IPS-NIHi7 (cell line): ENCODE results near the gene MLXIP.
"Not testable (repeated sequence)": the region's sequence is repeated elsewhere in the genome, so short reads cannot be mapped to it uniquely, and the experiment has no call there.

Source experiments
- DNase-seq: peaks from one replicate; pipeline ENCODE4 v3.0.0; 2012; ENCODE audit warnings: mixed read lengths; ENCODE audit errors: extremely low spot score

The MLXIP gene

DNA sequence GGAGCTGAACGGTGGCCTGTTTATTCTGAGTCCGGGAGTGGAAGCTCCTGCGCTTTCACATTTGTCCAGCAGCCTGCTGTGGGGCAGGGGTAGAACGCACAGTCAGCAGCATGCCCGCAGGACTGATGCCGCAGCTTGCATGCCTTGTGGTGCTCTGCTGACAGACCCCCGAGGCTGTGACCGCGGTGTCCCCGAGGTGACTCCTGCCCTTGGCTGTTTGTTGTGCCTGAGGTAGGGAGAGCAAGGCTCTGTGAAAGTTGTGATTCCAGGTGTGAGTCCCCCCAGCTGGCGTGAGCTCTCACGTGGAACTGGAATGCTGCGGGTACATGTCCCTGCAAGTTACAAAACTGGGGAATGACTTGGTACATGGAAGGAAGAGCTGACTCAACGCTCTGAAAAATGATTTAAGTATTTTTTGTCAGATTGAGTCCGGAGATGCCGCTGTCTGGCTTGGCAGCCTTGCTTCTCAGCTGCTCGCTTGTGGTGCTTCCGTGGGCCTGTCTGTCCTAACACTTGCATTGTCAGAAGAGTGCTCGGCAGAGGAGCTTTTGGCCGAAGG is 18.1 kb downstream of the MLXIP start:
- no peak for DNase-seq

DNA sequence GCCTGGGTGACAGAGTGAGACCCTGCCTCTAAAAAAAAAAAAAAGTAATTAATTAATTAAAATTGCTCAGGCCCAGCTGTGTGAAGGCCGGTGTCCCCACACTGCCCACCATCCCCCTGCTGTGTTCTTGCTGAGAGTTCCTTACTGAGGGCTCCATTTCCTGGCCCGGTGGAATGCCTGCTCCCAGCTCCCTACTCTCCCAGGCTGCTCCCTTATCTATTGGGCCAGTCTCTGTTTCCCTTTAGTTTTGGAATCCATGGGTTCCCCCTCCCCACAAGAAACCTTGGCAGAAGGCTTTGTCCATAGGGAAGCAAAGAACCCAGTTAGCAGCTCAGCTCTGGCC is 19.0 kb downstream of the MLXIP start:
- DNase-seq = no peak

- DNase-seq = peak; percentile 52
These were observed 19.6 kb downstream of the MLXIP start for GRCh38 chr12:122097927-122098756.

GRCh38 chr12:122099280-122099749 is 20.8 kb downstream of the MLXIP start:
- DNase-seq = no peak

DNA sequence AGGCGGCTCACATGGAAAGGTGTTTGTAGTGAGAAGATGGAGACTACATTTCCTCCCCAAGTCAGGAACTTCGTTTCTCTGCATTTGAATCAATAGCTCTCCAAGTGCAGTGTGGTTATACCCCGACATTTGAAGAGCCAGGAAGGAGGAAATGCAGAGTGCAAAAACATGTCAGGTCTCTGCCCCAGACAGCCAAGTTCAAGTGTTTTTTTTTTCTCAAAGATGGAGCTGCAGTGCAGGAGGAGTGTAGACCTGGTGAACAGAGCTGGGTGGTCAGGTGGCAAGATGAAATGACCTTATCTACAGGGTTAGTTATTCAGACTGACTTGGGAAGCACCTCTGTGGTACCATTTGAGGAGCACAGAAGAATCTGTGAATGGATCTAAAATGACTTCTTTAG is 21.3 kb downstream of the MLXIP start:
- no peak for DNase-seq

GRCh38 chr12:122100568-122100967 is 22.0 kb downstream of the MLXIP start:
- no peak for DNase-seq

- no peak for DNase-seq
These were observed 23.8 kb downstream of the MLXIP start for GRCh38 chr12:122102331-122102730.

DNA sequence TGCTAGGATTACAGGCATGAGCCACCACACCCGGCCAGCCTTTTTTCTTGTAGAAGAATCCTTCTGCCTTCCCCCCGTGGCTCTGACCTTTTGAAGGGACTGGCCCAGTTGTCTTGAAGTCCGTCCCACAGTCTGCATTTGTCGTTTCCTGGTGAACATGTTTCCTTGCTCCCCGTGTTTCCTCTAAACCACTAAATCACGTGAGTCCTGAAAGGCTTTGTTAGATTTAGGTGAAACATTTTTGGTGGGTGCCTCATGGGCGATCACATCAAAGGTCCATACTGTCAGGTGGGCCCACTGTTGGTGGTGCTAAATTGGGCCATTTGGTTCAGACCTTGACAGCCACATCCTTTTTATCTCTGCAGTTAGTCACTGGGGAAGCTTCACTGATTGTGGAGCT is 26.3 kb downstream of the MLXIP start:
- no peak for DNase-seq

DNA sequence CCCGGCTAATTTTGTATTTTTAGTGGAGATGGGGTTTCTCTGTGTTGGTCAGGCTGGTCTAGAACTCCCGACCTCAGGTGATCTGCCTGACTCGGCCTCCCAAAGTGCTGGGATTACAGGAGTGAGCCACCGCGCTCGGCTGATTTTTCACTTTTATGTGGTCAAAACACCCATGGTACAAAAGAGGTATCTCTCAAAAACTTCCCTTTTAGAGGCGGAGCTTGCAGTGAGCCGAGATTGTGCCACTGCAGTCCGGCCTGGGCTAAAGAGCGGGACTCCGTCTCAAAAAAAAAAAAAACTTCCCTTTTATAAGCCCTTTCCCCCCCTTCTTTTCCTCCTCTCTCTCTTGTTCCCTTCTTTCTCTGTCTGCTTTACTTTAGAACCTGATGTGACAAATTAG is 26.9 kb downstream of the MLXIP start:
- not testable (repeated sequence) for DNase-seq

GRCh38 chr12:122106843-122107242 is 28.3 kb downstream of the MLXIP start:
- DNase-seq = no peak

DNA sequence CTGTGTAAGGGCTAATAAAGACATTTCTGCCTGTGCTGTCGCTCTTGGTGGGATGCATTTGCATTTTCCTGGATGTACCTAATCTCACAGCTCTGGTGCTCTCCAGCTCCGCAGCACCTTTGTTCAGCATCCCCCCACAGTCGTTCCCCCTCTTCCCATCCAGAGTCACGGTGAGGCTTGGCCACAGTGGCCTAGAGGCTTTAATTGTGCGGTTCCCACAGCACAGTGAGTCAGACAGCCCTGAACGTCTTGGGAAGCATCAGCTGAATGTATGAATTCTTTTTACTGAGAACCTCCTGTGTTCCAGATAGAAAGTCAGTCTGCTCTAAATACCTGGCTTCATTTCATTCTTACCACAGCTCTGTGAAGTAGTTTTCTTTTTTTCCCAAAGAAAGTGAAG is 28.7 kb downstream of the MLXIP start:
- DNase-seq = no peak

DNA sequence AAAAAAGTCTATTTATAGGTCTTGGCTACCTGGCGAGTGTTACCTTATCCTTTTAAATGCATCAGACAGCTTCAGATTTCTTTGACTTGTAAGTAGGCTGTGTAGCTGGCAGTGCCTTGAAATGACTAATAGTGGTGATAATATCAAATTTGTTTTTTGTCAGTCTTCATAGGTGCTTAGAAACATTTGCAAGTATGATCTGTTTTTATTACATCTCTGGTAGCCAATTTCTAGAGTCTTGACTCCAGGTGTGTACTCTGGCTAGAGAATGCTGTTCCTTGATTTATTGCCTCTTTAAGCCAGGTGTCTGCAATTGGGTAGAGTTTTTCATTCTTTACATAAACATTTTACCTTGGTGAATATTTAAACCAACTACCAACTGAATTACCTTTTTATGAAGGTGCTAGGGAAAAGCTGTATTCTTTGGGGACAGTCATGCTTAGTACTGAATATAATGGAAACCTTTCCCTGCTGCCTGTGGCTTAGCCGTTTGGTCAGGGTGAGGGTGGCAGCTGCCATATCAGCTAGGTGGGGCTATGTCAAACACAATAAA is 32.6 kb downstream of the MLXIP start:
- no peak for DNase-seq

GRCh38 chr12:122116707-122117535 is 38.4 kb downstream of the MLXIP start:
- DNase-seq = no peak

- DNase-seq = no peak
These were observed 39.4 kb downstream of the MLXIP start for GRCh38 chr12:122117979-122118378.

DNA sequence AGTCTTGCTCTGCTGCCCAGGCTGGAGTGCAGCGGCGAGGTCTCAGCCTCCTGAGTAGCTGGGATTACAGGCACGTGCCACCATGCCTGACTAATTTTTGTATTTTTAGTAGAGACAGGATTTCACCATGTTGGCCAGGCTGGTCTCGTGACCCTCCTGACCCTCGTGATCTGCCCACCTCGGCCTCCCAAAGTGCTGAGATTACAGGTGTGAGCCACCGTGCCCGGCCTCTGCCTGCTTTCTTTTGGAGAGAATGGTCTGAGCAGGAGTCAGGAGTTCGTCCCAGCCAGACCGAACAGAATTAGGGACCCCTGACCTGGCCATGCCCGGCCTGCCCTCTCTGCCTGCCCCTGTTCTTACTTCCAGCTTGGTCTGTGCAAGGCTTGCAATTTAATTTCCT is 42.8 kb downstream of the MLXIP start:
- DNase-seq = not testable (repeated sequence)

- DNase-seq = no peak
These were observed 43.2 kb downstream of the MLXIP start for GRCh38 chr12:122121745-122122144.

DNA sequence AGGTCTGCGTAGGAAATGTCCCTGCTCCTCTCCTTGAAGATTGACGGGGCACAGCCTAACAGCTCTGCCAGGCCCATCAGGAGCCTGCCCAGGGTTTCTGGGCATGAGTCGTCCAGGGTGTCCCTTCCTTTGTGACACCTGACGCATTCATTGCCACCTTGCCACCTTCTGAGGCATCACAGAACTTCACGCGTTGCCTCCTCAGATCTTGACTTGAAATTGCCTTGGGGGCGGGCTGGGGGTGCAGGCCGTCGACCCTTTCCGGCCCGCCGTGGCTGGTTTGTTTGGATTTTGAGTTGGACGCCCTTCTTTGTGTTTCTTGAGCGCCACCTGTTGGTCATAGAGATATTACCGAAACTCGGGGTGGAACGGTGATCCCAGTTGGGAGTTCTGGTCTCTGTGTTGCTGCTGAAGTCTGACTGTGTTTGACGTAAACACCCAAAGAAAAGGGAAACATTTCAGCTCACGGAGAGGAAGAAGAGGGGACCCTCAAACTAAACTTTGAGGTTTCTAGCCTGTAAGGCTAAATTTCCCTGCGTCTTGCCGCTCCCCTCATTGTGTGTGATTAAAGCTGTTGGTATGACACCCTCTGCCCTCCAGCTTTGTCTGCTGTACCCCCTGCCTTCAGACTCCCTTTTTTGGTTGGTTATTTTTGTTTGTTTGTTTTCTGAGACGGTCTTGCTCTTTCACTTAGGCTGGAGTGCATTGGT is 44.6 kb downstream of the MLXIP start:
- DNase-seq = peak; percentile 85

- DNase-seq = no peak
These were observed 45.2 kb downstream of the MLXIP start for GRCh38 chr12:122123761-122124145.

DNA sequence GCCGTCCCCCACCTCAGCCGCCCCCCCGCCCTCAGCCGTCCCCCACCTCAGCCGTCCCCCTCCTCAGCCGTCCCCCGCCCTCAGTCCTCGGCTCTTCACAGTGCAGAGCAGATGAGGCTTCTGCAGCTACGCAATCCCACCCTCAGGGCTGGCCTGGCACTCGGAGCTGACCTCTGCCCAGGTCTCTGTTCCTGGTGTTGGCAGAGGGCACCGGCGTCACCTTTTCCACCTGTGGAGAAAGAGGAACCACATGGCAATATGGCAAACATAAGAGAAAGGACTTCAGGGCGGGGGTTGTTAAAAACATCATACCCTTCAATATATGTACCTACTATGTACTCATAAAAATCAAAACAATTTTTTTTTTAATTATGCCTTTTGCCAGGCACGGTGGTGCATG is 45.8 kb downstream of the MLXIP start:
- no peak for DNase-seq

DNA sequence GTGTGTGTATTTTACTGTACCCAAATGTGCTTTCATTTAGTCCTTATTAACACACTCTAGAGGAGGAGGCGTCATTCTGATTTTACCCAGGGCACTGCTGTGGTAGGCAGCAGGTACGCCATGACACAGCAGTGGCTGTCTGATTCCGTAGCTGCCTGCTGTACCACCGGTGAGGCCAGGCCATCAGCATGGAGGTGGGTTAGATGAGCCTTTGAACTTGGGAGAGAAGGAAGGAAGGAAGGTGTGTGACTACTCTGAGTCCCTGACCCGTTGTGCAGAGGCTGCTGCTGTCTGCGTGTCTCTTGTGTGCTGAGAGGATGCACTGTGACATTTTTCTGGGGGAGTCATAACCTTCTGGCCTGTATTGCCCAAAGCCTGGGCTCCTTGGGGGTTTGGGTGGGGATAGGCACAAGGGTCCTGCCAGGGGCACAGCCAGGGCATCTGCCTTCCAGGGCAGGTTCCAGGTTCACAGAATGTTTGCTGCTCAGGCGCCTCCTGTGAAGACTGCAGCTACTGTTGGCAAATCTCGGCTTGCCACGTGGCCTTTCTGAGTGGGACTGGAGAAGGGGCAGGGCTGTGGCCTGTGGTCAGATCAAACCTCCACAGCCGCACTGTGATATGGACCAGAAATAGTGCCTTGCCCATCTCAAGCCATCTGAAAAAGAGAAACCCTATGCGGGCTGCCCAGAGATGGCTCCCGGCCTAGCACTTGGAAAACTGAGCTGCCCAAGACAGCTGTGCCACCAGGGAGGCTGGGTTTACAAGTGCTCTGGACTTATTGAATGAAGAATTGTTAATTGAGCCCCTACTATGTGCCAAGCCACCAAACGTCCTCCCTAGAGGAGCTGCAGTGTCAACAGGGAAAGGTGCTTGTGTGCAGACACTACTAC is 47.1 kb downstream of the MLXIP start:
- DNase-seq = no peak

DNA sequence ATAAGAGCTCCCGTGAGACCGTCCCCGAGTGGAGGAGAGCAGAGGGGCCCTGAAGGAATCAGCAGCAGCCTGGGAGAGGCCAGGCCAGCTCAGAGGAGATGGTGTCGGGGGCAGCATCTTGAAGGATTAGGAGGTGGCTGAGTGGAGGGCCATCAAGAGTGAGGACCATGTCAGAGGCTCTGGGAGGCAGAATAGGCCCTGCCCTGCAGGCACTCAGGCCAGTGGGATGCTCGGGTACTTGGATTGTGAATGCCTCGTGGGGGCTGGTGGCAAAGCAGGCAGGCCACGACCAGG is 47.7 kb downstream of the MLXIP start:
- no peak for DNase-seq
